Left lung (tissue), 10 donors: ENCODE measurements around the gene IL20RA. TPM values are rescaled to one million over a fixed set of nuclear protein-coding genes. Genes with fewer than 3 reads are reported as not detected.

Experiments used
- ATAC-seq: fragments of 200-7000 bp; cut with Tn5 transposase; one replicate; pipeline ENCODE4 v1.9.1; 2020; ENCODE audit warnings: moderate library complexity
- DNase-seq, 4 donors: peaks; one replicate each; pipeline ENCODE4 v3.0.0-alpha.2; 2013 to 2020
- H3K27ac ChIP-seq, 2 donors: fragments of 200-600 bp; sonication (generic) in 1 of 2; one replicate each; pipeline versions ENCODE4 v1.5.0 to v1.8.0; 2020 to 2021
- H3K27me3 ChIP-seq, 2 donors: fragments of 200-600 bp; sonication (generic) in 1 of 2; one replicate each; pipeline versions ENCODE4 v1.5.0 to v1.8.0; 2020 to 2021
- H3K36me3 ChIP-seq, 2 donors: fragments of 200-600 bp; sonication (generic) in 1 of 2; one replicate each; pipeline versions ENCODE4 v1.5.0 to v1.8.0; 2020 to 2021
- H3K4me1 ChIP-seq, 2 donors: fragments of 200-600 bp; one replicate each; pipeline ENCODE4 v1.8.0; 2021
- H3K4me3 ChIP-seq, 2 donors: fragments of 200-600 bp; sonication (generic) in 1 of 2; one replicate each; pipeline versions ENCODE4 v1.5.0 to v1.8.0; 2020 to 2021; ENCODE audit warnings: mild to moderate bottlenecking in 1 of 2
- H3K9me3 ChIP-seq, 2 donors: fragments of 200-600 bp; sonication (generic) in 1 of 2; one replicate each; pipeline versions ENCODE4 v1.5.0 to v1.8.0; 2020 to 2021
- intact Hi-C, 2 donors: fragments of 100-400 bp; cut with DNase I; formaldehyde crosslinking; loops; one replicate each; pipeline versions ENCODE4 v1.11.2 to v1.14.2; 2022
- polyA plus RNA-seq, 6 donors: library from polyadenylated mRNA; unstranded; fragments of 120-200 nt; gene quantifications; one replicate each; pipeline ENCODE4 v1.2.1, GENCODE V29; 2013; ENCODE audit not compliant: insufficient read length in 6 of 6
- total RNA-seq, 2 donors: library from RNA; stranded (reverse); fragmentation: NEBNext Ultra II Directional; extraction: Animal tissue kit (Norgen Biotek cat#: 25700); gene quantifications; one replicate each; pipeline ENCODE4 v1.2.1, GENCODE V29; 2021
- TF ChIP-seq, protein P1 (sequence below), 2 donors: fragments of 200-600 bp; sonication (generic) in 1 of 2; IDR thresholded peaks; one replicate each; pipeline versions ENCODE4 v1.5.0 to v1.8.0; 2021; ENCODE audit warnings: antibody characterized with exemption in 2 of 2
- donor health status: DM: no; HTN: yes; CAD: no.
- donor health status: DM: no; HTN: no; CAD: no.

The IL20RA gene
- total and polyA plus RNA-seq, 8 donors = 1.7 to 6.0 (median 2.6) TPM

DNA sequence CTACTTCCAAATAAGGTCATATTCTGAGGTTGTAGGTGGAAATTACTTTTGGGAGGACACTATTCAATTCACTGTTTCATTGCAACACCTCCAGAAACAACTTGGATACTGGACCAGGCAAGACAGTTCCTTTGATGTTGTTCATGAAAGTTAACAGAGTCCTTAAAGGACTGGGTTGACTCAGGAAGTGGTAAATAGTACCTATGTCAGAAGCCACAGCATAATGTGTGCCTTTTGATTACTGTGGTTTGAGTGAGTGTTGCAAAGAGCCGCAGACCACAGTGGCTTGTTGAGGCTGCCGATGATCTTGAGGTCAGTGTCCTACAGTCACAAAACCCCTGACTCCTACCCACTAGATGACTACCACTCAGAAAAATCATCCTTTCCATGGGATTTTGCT, 10.9 kb downstream of the IL20RA start:
- ATAC-seq (no peak), DNase-seq (no peak)
- Histone ChIP-seq H3K4me3 (no peak overlapping the region), H3K27me3 (peaks cover 0 to 26% of the 10 kb centered on the region in 2 donors), H3K9me3 (no peaks in the 10 kb centered on the region), H3K36me3 (no peaks in the 10 kb centered on the region), H3K4me1 (no peaks in the 10 kb centered on the region), H3K27ac (no peak overlapping the region)
- intact Hi-C loops = no loop called here
- TF ChIP-seq, protein P1, sequence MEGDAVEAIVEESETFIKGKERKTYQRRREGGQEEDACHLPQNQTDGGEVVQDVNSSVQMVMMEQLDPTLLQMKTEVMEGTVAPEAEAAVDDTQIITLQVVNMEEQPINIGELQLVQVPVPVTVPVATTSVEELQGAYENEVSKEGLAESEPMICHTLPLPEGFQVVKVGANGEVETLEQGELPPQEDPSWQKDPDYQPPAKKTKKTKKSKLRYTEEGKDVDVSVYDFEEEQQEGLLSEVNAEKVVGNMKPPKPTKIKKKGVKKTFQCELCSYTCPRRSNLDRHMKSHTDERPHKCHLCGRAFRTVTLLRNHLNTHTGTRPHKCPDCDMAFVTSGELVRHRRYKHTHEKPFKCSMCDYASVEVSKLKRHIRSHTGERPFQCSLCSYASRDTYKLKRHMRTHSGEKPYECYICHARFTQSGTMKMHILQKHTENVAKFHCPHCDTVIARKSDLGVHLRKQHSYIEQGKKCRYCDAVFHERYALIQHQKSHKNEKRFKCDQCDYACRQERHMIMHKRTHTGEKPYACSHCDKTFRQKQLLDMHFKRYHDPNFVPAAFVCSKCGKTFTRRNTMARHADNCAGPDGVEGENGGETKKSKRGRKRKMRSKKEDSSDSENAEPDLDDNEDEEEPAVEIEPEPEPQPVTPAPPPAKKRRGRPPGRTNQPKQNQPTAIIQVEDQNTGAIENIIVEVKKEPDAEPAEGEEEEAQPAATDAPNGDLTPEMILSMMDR (IDR thresholded peaks at IDR 0.05) = no peak

DNA sequence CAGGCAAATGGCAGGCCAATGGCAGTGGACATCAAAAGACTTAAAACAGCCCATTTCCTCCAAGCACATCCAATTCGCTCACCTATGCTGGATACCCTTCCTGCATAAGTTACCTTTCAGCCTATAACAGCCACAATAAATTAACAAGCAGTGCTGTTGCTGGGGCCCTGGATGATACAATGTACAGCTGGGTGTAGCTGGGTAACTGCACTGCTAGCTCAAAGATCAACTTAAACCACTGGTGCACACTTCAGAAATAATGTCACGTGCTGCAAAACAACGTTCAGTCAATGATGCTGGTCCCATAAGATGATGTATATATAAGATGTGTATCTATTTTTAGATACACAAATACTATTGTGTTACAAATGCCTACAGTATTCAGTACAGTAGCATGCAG, 13.6 kb downstream of the IL20RA start:
- peaks cover 0 to 16% of the 10 kb centered on the region in 2 donors for H3K27me3 ChIP-seq
- H3K4me3 ChIP-seq = no peak overlapping the region
- DNase-seq = no peak
- H3K4me1 ChIP-seq = no peaks in the 10 kb centered on the region
- no peak overlapping the region for H3K27ac ChIP-seq
- TF ChIP-seq, protein P1 (IDR thresholded peaks at IDR 0.05) = no peak
- ATAC-seq = no peak
- no peaks in the 10 kb centered on the region for H3K36me3 ChIP-seq
- H3K9me3 ChIP-seq = no peaks in the 10 kb centered on the region
- intact Hi-C loops = no loop called here

DNA sequence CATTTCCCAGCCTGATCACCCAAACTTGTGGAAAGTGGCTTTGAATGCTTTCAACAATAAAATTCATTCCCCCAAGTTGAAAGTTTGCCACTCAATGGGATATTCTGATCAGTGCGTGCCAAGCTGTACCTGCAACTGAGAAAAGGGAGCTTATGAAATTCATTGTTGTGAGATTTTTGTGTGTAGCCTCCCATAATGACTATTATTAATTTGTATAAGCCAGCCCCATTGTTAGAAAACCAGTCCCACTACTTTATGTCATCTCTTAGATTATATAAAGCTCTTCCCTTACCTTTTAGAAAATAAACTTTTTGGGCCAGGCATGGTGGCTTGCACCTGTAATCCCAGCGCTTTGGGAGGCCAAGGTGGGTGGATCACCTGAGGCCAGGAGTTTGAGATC, 15.9 kb downstream of the IL20RA start:
- intact Hi-C loops = no loop called here
- H3K4me1 ChIP-seq = no peaks in the 10 kb centered on the region
- TF ChIP-seq, protein P1 (IDR thresholded peaks at IDR 0.05) = no peak
- no peak for DNase-seq
- peaks cover 0 to 7% of the 10 kb centered on the region in 2 donors for H3K27me3 ChIP-seq
- ATAC-seq = no peak
- H3K4me3 ChIP-seq = no peak overlapping the region
- no peaks in the 10 kb centered on the region for H3K9me3 ChIP-seq
- no peak overlapping the region for H3K27ac ChIP-seq
- no peaks in the 10 kb centered on the region for H3K36me3 ChIP-seq

DNA sequence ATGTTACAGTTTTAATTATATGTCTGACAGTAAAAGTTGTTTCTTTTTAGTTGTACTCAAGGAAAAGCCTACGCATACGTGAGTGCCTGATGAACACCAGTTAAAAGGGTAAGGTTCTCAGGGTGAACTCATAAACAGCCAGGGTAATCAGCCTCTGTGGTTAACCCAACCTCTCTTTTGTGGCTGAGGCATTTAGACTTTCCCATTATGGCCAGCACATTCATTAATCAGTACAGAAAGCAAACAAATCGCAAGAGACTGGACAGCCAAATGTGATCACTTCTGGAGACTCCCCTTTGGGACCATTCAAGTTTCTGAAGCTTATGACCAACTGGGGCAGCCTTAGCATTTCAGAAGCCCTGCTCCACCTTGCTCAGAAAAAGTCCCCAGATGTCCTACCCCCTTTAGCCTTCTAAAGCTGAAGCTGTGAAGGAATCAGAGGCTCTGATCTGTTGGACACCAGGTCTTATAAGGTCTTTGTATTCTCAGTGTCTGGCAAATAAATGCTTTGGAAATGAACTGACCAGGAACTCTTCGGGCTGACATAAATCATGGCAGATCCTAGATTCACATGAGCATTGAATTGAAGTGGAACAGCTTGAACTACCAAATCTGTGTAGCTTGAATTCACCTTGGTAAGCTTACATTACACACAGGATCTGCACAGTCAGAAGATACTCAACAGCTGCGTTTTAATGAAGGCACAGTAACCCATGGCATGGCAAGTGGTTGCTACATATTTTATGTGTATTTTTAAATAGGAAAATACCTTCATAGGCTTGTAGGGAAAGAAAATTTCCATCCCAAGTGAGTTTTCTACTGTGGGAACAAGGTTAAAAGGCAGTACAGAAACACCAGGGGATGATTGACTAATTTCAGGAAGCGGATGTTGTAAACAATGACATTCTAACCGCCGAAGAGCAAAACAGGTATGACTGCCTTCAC, 18.7 kb downstream of the IL20RA start:
- DNase-seq (no peak), ATAC-seq (no peak)
- Histone ChIP-seq H3K36me3 (no peaks in the 10 kb centered on the region), H3K27me3 (peaks cover 0 to 9% of the 10 kb centered on the region in 2 donors), H3K4me1 (no peaks in the 10 kb centered on the region), H3K27ac (no peak overlapping the region), H3K4me3 (no peak overlapping the region), H3K9me3 (no peaks in the 10 kb centered on the region)
- intact Hi-C loops = no loop called here
- TF ChIP-seq, protein P1 (IDR thresholded peaks at IDR 0.05) = no peak

DNA sequence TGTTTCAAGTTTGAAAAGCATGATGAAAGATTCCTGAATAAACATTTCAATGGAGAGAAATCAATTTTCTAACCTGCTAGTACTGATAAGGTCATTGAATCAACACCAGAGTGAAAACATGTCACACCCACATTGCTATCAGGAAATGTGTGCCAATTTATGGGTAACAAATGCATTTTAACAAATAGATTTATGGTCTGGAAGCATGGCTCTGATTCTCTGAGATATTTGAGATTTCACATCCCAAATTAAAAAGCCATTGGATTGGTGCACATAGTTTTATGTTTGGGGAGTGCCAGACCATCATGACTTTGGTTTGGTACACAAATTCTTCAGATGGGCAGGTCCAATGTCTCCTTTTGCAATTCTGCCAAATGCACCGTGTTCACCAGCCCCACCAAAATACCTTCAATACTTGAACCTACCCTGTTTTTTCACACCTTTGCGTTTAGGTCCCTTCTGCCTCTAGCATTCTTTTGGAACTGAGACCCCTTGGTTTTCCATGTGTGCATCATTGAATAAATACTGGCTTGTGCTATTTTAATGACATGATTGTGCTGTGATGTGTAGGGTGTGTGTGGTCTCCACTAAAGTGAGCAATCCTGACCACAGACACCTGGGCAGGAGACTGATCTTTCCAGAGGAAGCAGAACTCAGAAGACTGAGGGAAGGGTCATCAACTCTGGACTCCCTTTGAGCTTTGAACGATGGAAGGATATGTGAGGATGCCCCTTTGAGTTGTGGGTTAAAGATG, 20.4 kb downstream of the IL20RA start:
- H3K4me1 ChIP-seq = no peaks in the 10 kb centered on the region
- intact Hi-C loops = no loop called here
- no peaks in the 10 kb centered on the region for H3K9me3 ChIP-seq
- no peaks in the 10 kb centered on the region for H3K36me3 ChIP-seq
- H3K27me3 ChIP-seq = peaks cover 0 to 9% of the 10 kb centered on the region in 2 donors
- DNase-seq (no peak), ATAC-seq (no peak)
- TF ChIP-seq, protein P1 (IDR thresholded peaks at IDR 0.05) = no peak
- no peak overlapping the region for H3K27ac ChIP-seq
- H3K4me3 ChIP-seq = no peak overlapping the region
